Neural cell (in vitro differentiated cells): ENCODE data around the gene TBC1D9B.
"Not testable (repeated sequence)": the region's sequence is repeated elsewhere in the genome, so short reads cannot be mapped to it uniquely, and the experiment has no call there.

Source experiments
- RAD21 ChIP-seq: fragments of 450-650 bp; conservative IDR thresholded peaks from 2 replicates; pipeline ENCODE4 v1.6.1; 2014; ENCODE audit warnings: antibody characterized with exemption, mild to moderate bottlenecking, moderate library complexity
- TAF1 ChIP-seq: IDR thresholded peaks from 2 replicates; pipeline ENCODE4 v1.6.1; 2012; ENCODE audit warnings: low read depth
- TF ChIP-seq, protein P1 (sequence below): IDR thresholded peaks from 2 replicates; pipeline ENCODE4 v1.6.1; 2012; ENCODE audit warnings: borderline replicate concordance
- TF ChIP-seq, protein P2 (sequence below): fragments of 450-650 bp; IDR thresholded peaks from 2 replicates; pipeline ENCODE4 v1.5.1; 2014; ENCODE audit warnings: antibody characterized with exemption, mild to moderate bottlenecking, moderate library complexity; ENCODE audit not compliant: poor library complexity, severe bottlenecking

DNA sequence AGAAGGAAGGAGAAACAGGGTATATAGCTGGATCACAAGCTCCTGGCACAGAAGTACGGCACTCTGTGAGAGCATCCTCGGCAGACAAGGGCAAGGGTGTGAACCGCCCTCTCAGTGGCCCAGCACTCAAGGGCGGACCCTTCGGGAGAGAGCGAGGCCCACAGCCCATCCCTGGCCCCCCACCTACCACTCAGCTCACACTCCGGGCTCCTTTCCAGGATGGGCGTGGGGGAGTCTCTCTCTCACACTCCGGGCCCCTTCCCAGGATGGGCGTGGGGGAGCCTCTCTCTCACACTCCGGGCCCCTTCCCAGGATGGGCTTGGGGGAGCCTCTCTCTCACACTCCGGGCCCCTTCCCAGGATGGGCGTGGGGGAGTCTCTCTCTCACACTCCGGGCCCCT is 36.2 kb downstream of the TBC1D9B start:
- TF ChIP-seq, protein P1, sequence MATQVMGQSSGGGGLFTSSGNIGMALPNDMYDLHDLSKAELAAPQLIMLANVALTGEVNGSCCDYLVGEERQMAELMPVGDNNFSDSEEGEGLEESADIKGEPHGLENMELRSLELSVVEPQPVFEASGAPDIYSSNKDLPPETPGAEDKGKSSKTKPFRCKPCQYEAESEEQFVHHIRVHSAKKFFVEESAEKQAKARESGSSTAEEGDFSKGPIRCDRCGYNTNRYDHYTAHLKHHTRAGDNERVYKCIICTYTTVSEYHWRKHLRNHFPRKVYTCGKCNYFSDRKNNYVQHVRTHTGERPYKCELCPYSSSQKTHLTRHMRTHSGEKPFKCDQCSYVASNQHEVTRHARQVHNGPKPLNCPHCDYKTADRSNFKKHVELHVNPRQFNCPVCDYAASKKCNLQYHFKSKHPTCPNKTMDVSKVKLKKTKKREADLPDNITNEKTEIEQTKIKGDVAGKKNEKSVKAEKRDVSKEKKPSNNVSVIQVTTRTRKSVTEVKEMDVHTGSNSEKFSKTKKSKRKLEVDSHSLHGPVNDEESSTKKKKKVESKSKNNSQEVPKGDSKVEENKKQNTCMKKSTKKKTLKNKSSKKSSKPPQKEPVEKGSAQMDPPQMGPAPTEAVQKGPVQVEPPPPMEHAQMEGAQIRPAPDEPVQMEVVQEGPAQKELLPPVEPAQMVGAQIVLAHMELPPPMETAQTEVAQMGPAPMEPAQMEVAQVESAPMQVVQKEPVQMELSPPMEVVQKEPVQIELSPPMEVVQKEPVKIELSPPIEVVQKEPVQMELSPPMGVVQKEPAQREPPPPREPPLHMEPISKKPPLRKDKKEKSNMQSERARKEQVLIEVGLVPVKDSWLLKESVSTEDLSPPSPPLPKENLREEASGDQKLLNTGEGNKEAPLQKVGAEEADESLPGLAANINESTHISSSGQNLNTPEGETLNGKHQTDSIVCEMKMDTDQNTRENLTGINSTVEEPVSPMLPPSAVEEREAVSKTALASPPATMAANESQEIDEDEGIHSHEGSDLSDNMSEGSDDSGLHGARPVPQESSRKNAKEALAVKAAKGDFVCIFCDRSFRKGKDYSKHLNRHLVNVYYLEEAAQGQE: not testable (repeated sequence)
- TF ChIP-seq, protein P2, sequence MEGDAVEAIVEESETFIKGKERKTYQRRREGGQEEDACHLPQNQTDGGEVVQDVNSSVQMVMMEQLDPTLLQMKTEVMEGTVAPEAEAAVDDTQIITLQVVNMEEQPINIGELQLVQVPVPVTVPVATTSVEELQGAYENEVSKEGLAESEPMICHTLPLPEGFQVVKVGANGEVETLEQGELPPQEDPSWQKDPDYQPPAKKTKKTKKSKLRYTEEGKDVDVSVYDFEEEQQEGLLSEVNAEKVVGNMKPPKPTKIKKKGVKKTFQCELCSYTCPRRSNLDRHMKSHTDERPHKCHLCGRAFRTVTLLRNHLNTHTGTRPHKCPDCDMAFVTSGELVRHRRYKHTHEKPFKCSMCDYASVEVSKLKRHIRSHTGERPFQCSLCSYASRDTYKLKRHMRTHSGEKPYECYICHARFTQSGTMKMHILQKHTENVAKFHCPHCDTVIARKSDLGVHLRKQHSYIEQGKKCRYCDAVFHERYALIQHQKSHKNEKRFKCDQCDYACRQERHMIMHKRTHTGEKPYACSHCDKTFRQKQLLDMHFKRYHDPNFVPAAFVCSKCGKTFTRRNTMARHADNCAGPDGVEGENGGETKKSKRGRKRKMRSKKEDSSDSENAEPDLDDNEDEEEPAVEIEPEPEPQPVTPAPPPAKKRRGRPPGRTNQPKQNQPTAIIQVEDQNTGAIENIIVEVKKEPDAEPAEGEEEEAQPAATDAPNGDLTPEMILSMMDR: not testable (repeated sequence)
- TF ChIP-seq TAF1, RAD21: not testable (repeated sequence)
